Activated CD4-positive, alpha-beta T cell treated with anti-CD3 and anti-CD28 coated beads, Interleukin-2, amount 10 ng/mL, durations not matched to agents 24 days and 14 days (primary cell): ENCODE results near the gene CFAP97. TPM values are rescaled to one million over a fixed set of nuclear protein-coding genes. Genes with fewer than 3 reads are reported as not detected.
"Not testable (repeated sequence)": the region's sequence is repeated elsewhere in the genome, so short reads cannot be mapped to it uniquely, and the experiment has no call there.

Experiments used
- DNase-seq: peaks from one replicate; pipeline ENCODE4 v3.0.0; 2022
- H3K27ac Mint-ChIP-seq: one replicate; pipeline ENCODE4 v1.8.0; 2022; ENCODE audit warnings: mild to moderate bottlenecking, mixed read lengths
- H3K27me3 Mint-ChIP-seq: one replicate; pipeline ENCODE4 v1.8.0; 2022; ENCODE audit warnings: mixed read lengths
- H3K36me3 Mint-ChIP-seq: one replicate; pipeline ENCODE4 v1.8.0; 2022; ENCODE audit warnings: low read depth, mild to moderate bottlenecking, mixed read lengths
- H3K4me1 Mint-ChIP-seq: one replicate; pipeline ENCODE4 v1.8.0; 2021; ENCODE audit warnings: mixed read lengths
- H3K4me3 Mint-ChIP-seq: one replicate; pipeline ENCODE4 v1.8.0; 2022; ENCODE audit warnings: mild to moderate bottlenecking, moderate library complexity, mixed read lengths
- H3K9me3 Mint-ChIP-seq: one replicate; pipeline ENCODE4 v1.8.0; 2021; ENCODE audit warnings: mixed read lengths
- intact Hi-C: fragments of 100-400 bp; cut with micrococcal nuclease; formaldehyde crosslinking; loops from one replicate; pipeline ENCODE4 v1.15.1; 2023
- total RNA-seq: library from RNA; stranded (reverse); gene quantifications from 2 replicates; pipeline ENCODE4 v1.2.3, GENCODE V29; 2022

Gene CFAP97
- total RNA-seq, 1 donor from 2014 or later: 56.6 TPM

DNA sequence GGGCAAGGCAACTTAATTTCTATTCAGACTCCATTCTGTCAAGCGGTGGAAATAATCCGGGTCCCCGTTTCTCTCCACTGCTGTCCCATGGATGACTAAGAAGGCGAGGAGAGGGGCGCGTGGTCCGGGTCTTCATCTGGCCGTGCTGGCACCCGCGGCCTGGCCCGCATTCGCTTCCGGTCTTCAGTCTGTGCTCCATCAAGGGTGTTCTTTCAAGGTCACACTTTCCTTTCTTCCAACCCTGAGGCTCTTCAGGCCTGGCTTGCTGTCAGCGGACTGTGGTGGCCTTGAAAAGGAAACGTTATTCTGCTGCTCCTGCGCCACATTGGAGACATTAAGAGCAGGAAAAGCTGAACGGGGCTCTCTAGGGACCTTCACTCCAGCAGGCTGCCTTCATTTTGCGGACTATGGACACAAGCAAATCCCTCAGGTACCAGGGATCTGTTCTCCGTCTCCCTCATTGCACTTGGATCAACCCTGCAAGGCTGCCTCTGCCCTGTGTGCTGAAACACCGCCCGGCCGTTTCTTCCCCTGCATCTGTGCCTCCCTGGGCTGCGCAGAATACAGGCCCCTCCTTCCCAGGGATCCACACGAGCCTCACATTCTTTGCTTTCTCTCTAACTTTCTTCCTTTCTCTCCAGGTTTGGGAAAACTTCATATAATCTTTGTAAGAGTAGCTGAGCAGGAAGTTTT lies 66.4 kb downstream of the CFAP97 start:
- Mint-ChIP-seq H3K36me3 (no peaks in the 10 kb centered on the region), H3K27ac (no peak overlapping the region), H3K27me3 (peaks cover 47% of the 10 kb centered on the region), H3K9me3 (no peaks in the 10 kb centered on the region), H3K4me1 (peaks cover 2% of the 10 kb centered on the region), H3K4me3 (no peak overlapping the region)
- DNase-seq: no peak
- intact Hi-C loops: no loop called here

DNA sequence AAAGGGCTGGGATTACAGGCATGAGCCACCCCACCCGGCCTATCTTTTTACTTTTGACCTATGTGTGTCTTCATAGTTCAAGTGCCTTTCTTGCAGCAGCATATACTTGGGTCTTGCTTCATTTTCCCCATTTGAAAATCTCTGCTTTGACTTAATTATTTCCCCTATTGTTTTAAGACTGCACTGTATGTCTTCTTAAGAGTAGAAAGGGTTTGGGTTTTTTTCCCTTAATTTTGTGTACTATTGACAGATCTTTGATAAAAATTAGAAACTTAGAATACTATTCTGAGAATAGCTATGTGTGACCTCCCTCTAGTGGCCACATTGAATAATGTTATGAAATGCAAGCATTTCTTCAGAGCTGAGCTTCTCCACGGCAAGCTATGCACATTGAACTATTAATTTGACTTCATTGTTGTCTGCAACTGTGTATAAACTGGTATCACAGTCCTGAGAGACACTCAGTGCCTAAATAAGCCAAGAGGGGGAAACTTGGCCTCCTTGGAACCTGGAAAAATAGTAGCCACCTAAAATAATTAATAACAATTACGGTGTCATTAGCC lies 69.4 kb downstream of the CFAP97 start:
- Mint-ChIP-seq H3K9me3 (no peaks in the 10 kb centered on the region), H3K4me3 (no peak overlapping the region), H3K27ac (no peak overlapping the region), H3K36me3 (no peaks in the 10 kb centered on the region), H3K4me1 (no peaks in the 10 kb centered on the region), H3K27me3 (peaks cover 42% of the 10 kb centered on the region)
- intact Hi-C loops: loop anchor here (1.0 to 2.0 kb wide), 2 partner anchors 95 to 390 kb away; no protein-coding TSS in a partner anchor
- peak; percentile 68 for DNase-seq

DNA sequence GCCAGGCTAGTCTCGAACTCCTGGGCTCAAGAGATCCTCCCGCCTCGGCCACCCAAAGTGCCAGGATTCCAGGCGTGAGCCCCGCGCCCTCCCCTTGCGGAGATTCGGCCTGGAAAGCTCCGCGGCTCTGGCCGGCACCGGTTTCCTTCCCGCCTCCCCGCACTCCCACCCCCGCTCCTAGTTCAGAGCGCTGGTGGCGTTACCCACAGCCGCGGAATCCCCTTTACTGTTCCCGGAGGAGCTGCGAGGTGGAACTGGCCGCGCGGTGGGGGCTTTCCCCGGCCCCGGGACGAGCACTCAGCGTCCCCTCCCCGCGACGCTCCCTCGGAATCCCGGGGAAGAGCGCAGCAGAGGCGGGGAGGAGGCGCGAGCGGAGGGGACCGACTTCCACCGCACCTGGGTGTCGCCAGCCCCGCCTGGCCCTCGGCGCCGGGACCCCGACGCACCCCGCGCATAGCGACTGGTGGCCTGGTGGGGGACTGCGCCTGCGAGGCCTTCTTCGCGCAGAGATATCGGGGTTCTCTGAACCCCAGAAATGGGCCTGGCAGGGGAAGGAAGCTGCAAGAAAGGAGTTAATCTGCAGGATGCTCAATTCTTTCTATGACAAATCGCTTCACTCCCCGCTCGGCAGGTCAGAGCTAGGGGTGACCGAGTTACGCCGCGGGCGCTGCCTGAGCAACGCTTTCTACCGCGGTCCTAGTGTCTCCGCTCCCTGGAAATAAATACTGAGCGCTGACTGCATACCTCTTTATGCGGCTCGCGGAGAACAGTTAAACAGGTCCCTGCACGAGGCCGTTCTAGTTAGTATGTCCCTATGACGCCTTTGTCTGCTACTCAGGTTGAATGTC lies 75.3 kb downstream of the CFAP97 start:
- no peak overlapping the region for H3K27ac Mint-ChIP-seq
- H3K27me3 Mint-ChIP-seq: peaks cover 59% of the 10 kb centered on the region
- peaks cover 7% of the 10 kb centered on the region for H3K4me1 Mint-ChIP-seq
- H3K36me3 Mint-ChIP-seq: no peaks in the 10 kb centered on the region
- DNase-seq: peak; percentile 73
- intact Hi-C loops: loop anchor here (2.0 kb wide), 1 partner anchor 114 kb away; no protein-coding TSS in a partner anchor
- peak overlapping the region; percentile 72 for H3K4me3 Mint-ChIP-seq
- no peaks in the 10 kb centered on the region for H3K9me3 Mint-ChIP-seq

DNA sequence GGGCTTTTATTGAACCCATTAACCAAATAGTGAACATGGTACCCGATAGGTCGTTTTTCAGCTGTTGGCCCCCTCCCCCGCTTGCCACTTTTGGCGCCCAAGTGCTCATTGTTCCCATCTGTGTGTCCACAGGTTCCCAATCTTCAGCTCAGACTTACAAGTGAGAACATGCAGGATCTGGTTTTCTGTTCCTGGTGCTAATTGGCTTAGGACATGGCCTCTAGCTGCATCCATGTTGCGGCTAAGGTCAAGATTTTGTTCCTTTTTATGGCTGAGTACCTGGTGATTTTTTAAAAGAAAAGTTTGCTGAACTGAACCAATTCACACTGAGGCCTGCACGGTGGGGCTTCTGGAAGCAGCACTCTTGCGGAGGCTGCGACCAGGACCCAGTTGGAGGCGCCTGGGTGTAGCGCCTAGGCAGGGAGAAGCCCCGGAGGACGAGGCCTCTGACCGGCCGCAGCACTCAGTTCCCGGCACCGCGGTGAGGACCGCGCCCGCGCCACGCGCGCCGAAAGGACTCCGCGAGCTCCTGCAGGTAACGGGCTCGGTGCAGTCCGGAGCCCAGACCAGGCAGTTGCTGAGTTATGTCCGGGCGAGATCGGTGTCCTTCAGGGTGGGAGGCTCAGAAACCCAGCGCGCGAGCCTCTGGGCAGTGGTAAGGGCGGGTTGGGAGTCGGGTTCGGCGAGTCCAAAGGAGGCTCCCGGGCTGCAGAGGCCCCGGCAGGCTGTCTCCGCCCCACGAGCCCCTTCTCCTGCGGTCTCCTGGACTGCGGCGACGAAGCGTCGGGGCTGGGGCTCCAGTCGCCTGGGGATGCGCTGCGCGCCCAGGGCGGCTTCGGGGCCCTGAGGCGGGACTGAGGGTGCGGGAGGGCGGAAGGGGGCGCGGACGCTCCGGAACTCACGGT lies 76.5 kb downstream of the CFAP97 start:
- Mint-ChIP-seq H3K27ac (no peak overlapping the region), H3K27me3 (peaks cover 68% of the 10 kb centered on the region), H3K36me3 (no peaks in the 10 kb centered on the region), H3K9me3 (no peaks in the 10 kb centered on the region), H3K4me1 (peaks cover 11% of the 10 kb centered on the region), H3K4me3 (peak overlapping the region; percentile 72)
- DNase-seq: no peak
- intact Hi-C loops: no loop called here

DNA sequence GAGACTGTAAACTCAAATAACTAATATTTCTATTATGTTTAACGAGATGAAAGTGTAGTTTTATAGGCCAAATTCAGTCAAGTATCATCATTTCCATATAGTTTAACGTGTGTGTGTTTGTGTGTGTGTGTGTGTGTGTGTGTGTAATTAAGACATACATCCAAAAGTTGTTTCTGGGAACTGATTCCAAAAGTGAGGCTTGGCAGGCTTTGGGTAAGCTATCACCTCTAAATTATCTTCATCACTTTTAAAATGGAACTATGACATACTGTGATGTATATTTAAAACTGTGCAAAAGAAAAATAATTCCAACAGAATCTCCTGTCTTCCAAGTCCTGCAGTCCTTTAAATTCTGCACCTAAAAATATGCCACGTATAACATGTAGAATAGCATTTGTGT lies 79.8 kb downstream of the CFAP97 start:
- H3K4me1 Mint-ChIP-seq: peaks cover 9% of the 10 kb centered on the region
- DNase-seq: no peak
- H3K27me3 Mint-ChIP-seq: peaks cover 72% of the 10 kb centered on the region
- H3K27ac Mint-ChIP-seq: no peak overlapping the region
- intact Hi-C loops: no loop called here
- H3K36me3 Mint-ChIP-seq: no peaks in the 10 kb centered on the region
- no peak overlapping the region for H3K4me3 Mint-ChIP-seq
- no peaks in the 10 kb centered on the region for H3K9me3 Mint-ChIP-seq

DNA sequence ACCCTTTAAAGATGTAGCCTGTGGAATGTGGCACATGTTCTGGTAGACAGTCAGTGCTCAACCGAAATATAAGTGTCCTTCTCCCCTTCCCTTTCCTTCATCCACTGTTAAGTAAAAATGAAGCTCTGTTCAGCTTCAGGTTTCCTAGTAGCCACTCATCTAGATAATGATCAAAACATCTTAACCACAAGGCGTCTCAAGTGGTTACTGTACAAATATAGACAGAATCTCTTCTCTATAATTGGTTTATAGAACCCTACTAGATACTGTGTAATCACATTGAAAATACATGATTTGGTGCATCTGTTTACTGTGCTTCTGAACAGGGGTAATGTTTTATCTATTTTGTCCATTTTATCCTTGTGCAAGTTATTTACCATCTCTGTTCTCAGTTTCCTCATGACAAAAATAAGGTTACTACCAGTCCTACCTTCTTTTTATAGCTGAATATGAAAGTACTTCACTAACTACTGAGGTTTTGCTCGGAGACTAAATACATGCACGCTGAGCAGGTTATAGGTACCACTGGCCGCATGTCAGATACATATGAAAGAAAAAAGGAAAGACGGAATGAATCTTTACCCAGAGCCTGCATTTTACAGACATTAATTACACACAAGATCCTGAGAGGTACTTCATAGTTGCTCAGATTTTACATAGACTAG lies 81.0 kb downstream of the CFAP97 start:
- Mint-ChIP-seq H3K36me3 (no peaks in the 10 kb centered on the region), H3K4me1 (peaks cover 7% of the 10 kb centered on the region), H3K27ac (no peak overlapping the region), H3K4me3 (no peak overlapping the region), H3K9me3 (no peaks in the 10 kb centered on the region), H3K27me3 (peaks cover 68% of the 10 kb centered on the region)
- no peak for DNase-seq
- intact Hi-C loops: no loop called here

DNA sequence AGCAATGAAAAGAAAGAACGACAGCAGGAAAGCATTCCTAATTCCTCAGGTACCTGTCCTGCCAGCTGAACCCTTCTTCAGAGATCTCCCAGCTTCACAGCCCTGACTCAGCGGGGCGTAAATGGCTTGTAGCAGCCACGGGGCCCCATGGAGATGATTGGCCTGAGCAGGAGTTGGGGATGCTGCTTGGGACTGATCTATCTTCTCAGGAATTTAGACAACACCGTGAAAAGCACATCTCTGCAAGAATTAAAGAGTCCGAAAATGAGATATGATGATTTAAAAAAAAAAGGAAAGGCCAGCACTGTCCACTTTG lies 83.2 kb downstream of the CFAP97 start:
- no peak for DNase-seq
- Mint-ChIP-seq H3K9me3 (no peaks in the 10 kb centered on the region), H3K4me1 (peaks cover 6% of the 10 kb centered on the region), H3K4me3 (no peak overlapping the region), H3K27me3 (peaks cover 69% of the 10 kb centered on the region), H3K36me3 (no peaks in the 10 kb centered on the region), H3K27ac (no peak overlapping the region)
- intact Hi-C loops: no loop called here

DNA sequence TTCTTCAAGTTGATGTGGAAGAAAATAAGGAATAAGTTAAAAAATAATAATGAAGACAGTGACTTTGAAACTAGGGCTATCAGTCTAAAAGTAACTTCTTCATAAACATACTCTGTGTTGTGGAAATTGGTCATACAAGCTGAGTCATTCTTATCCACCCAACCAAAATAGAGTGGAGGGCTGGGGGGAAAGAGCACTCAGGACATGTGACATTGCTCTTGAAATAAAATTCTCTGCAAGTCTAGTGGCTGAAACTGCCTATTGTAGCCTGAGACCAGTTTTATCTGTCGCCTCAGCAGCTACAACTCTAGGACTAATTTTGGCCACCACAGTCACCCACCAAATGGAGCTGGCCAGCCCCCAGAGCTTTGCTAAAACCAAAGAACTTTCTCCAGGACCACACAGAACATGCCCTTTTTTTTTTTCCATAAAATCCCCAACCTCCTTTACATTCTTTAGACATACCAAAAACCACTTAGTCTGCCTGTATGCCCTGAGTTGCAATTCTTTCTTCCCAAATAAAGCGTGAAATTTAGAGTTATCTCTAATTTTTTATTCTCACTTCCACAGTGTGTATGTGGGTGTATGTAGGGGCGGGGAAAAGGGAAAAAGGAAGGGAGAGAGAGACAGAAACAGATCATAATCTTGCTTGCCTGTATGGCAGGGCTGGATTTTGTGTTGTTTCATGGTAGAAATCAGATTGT lies 83.7 kb downstream of the CFAP97 start:
- Mint-ChIP-seq H3K27ac (no peak overlapping the region), H3K4me1 (peaks cover 6% of the 10 kb centered on the region), H3K9me3 (no peaks in the 10 kb centered on the region), H3K4me3 (no peak overlapping the region), H3K27me3 (peaks cover 67% of the 10 kb centered on the region), H3K36me3 (no peaks in the 10 kb centered on the region)
- intact Hi-C loops: no loop called here
- no peak for DNase-seq

DNA sequence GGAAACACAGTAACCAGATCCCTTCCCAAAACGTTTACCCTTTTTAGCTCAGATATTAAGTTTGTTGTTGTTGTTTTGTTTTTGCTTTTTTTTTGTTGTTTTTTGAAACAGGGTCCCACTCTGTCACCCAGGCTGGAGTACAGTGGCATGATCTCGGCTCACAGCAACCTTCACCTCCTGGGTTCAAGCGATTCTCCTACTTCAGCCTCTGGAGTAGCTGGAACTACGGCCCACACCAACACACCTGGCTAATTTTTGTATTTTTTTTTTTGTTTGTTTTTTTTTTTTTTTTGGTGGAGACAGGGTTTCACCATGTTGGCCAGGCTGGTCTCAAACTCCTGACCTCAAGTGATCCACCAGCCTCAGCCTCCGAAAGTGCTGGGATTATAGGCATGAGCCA lies 84.3 kb downstream of the CFAP97 start:
- H3K4me1 Mint-ChIP-seq, DNase-seq, H3K27ac Mint-ChIP-seq, H3K36me3 Mint-ChIP-seq, H3K9me3 Mint-ChIP-seq, H3K4me3 Mint-ChIP-seq, intact Hi-C loops: not testable (repeated sequence)
- H3K27me3 Mint-ChIP-seq: peaks cover 62% of the 10 kb centered on the region

DNA sequence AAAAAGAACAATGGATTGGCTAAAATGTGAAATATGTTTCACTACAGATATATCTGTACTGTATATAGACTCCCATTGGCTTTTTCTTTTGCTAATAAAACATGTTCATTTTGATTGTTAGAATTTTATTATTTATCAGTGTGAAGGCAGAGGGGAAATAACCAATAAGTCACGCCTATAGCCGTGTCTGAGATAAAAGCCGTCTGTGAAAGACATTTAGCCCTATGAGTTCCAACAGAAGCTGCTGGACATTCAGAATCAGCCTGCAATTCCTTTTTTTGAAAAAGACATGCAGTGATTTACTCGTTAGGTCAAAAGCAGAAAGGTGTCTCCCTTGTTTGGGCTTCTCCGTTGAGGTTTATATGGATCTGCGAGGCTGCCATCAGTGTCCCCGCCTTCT lies 84.9 kb downstream of the CFAP97 start:
- intact Hi-C loops: no loop called here
- no peaks in the 10 kb centered on the region for H3K9me3 Mint-ChIP-seq
- H3K36me3 Mint-ChIP-seq: no peaks in the 10 kb centered on the region
- peaks cover 6% of the 10 kb centered on the region for H3K4me1 Mint-ChIP-seq
- H3K4me3 Mint-ChIP-seq: no peak overlapping the region
- no peak overlapping the region for H3K27ac Mint-ChIP-seq
- H3K27me3 Mint-ChIP-seq: peaks cover 59% of the 10 kb centered on the region
- no peak for DNase-seq

DNA sequence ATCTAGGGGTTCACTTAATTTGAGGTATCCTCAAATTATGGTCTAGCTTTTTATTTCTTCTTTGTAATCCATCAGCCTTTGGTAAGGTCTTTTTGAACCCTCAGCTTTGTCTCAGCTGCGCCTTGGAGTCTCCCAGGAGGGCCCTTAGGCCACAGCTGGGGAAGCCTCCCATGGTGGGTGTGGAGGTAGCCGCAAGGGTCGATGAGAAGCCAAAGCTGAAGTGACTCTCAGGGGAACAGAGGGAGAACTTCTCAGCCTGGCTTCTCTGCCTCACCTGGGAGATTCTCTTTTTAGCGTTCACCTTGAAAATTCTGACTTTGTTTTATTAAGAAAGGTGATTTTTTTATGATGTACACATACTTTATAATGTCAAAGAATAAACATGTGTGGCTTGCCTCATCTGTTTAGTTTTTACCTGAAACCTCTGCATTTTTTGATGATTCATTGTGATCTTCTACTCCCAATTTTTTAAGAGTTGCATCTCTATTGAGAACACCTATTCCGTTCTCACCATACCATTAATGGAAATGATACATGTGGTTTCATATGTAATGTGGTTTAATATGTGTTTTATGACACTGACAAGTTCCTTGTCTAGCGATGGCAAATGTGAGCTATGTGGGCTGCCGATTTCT lies 86.4 kb downstream of the CFAP97 start:
- Mint-ChIP-seq H3K27me3 (peaks cover 49% of the 10 kb centered on the region), H3K27ac (no peak overlapping the region), H3K36me3 (no peaks in the 10 kb centered on the region), H3K4me3 (no peak overlapping the region), H3K4me1 (peaks cover 2% of the 10 kb centered on the region), H3K9me3 (no peaks in the 10 kb centered on the region)
- DNase-seq: no peak
- intact Hi-C loops: no loop called here

DNA sequence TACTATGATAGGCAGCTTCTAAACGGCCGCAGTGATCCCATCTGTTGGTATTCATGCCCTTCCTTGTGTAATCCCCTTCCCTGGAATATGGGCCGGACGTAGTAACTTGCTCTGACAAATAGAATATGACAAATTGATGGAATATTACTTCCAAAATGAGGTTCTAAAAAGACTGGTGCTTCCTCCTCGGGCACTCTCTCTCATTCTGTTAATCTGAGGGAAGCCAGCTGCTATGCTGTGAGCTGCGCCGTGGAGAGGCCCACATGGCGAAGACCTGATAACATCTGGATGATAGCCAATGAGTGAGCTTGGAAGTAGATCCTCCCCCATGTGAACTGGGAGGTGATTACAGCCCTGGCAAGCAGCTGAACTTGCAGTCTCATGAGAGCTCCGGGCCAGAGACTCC lies 88.0 kb downstream of the CFAP97 start:
- intact Hi-C loops: no loop called here
- H3K27me3 Mint-ChIP-seq: peaks cover 36% of the 10 kb centered on the region
- no peak overlapping the region for H3K27ac Mint-ChIP-seq
- no peaks in the 10 kb centered on the region for H3K9me3 Mint-ChIP-seq
- no peak overlapping the region for H3K4me3 Mint-ChIP-seq
- H3K36me3 Mint-ChIP-seq: no peaks in the 10 kb centered on the region
- DNase-seq: no peak
- peaks cover 2% of the 10 kb centered on the region for H3K4me1 Mint-ChIP-seq
